Neutrophil (primary cell): ENCODE measurements around the gene APPBP2.

Experiments used
- H3K27ac ChIP-seq: fragments of 200-600 bp; sonication (generic); 2 replicates; pipeline ENCODE4 v1.5.1; 2016; ENCODE audit warnings: mild to moderate bottlenecking, moderate library complexity
- H3K27me3 ChIP-seq: fragments of 200-600 bp; sonication (generic); 2 replicates; pipeline ENCODE4 v1.6.0; 2016; ENCODE audit warnings: mild to moderate bottlenecking
- H3K36me3 ChIP-seq: fragments of 200-600 bp; sonication (generic); 2 replicates; pipeline ENCODE4 v1.5.1; 2017
- H3K4me1 ChIP-seq, 2 experiments: fragments of 200-600 bp in 1 of 2; sonication (generic) in 1 of 2; 1 replicate in 1 of 2; 2 replicates in 1 of 2; pipeline versions ENCODE4 v1.5.1 to v1.6.1; 2013 to 2016; ENCODE audit warnings: low read depth in 1 of 2, low read length in 1 of 2, mild to moderate bottlenecking in 1 of 2, moderate library complexity in 1 of 2; ENCODE audit not compliant: control insufficient read depth in 1 of 2, insufficient read depth in 1 of 2
- H3K4me3 ChIP-seq, 2 experiments: fragments of 200-600 bp in 1 of 2; sonication (generic) in 1 of 2; 1 replicate in 1 of 2; 2 replicates in 1 of 2; pipeline ENCODE4 v1.5.1; 2013 to 2016; ENCODE audit warnings: low read depth in 1 of 2, low read length in 1 of 2, mild to moderate bottlenecking in 1 of 2, moderate library complexity in 1 of 2
- H3K9me3 ChIP-seq: fragments of 200-600 bp; sonication (generic); 2 replicates; pipeline ENCODE4 v1.5.1; 2016
- TF ChIP-seq, protein P1 (sequence below): fragments of 200-600 bp; sonication (generic); IDR thresholded peaks from 2 replicates; pipeline ENCODE4 v1.5.1; 2016; ENCODE audit warnings: antibody characterized with exemption

The APPBP2 gene

DNA sequence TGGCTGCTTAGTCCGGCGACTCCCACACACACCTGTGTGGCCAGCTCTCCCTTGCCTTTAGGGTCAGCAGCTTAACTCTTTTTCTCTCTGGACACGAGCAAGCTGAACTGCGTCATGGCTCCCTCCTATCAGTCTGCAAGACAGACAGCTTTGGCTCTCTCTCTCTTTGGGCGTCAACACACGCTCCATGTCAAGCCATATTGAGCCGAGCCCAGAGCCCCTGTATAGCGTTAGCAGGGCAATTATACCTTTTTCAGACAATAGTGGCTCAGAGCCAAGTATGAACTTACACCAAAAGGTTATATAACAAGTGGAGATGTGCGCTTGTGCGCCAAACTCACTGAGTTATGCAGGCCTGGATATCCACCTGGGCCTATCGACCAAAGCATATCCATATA, 34.8 kb upstream of the APPBP2 start:
- Histone ChIP-seq H3K4me1 (no peaks in the 10 kb centered on the region), H3K27me3 (no peaks in the 10 kb centered on the region), H3K36me3 (no peaks in the 10 kb centered on the region), H3K4me3 (no peak overlapping the region), H3K27ac (no peak overlapping the region), H3K9me3 (no peaks in the 10 kb centered on the region)
- TF ChIP-seq, protein P1, sequence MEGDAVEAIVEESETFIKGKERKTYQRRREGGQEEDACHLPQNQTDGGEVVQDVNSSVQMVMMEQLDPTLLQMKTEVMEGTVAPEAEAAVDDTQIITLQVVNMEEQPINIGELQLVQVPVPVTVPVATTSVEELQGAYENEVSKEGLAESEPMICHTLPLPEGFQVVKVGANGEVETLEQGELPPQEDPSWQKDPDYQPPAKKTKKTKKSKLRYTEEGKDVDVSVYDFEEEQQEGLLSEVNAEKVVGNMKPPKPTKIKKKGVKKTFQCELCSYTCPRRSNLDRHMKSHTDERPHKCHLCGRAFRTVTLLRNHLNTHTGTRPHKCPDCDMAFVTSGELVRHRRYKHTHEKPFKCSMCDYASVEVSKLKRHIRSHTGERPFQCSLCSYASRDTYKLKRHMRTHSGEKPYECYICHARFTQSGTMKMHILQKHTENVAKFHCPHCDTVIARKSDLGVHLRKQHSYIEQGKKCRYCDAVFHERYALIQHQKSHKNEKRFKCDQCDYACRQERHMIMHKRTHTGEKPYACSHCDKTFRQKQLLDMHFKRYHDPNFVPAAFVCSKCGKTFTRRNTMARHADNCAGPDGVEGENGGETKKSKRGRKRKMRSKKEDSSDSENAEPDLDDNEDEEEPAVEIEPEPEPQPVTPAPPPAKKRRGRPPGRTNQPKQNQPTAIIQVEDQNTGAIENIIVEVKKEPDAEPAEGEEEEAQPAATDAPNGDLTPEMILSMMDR, result no peak

DNA sequence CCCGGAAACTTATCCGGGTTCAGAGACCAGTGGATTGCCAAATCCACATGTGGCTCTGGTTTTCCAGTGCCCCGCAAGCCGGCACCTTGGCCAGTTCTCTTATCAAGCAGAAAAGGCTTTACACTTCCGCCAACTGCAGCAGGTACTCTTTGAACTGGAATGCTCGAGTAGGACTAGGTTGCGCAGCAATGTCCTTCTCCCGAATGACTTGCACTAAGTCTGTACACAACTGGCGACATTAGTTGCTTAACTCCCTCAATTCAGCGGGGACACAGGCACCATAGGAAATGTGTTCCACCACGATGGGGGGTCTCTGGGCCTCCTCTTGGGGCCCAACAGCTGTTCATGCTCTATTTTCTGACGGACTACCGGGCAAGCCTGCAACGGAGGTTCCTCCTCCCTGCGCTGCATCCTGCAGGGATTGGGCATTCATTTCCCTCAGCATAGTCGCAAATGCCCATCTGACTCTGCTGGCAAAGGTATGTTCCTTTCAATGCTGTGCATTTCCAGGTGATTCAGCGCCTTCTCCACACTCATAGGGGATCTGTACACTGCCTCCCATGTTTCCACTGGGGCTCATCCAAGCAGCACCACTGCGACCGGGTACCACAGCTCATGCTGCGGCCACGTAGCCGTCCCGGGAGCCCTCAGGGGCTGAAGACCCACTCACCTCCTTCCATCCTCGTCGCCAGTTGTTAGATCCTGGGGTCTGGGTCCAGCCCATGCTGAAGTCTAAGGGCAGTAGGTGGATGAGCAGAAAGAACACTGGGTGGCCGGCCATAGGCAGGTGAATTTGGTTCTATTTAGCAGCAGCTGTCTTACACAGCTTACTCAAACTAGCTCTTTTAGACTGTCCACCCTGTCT, 34.2 kb upstream of the APPBP2 start:
- H3K4me1 ChIP-seq, result no peaks in the 10 kb centered on the region
- TF ChIP-seq, protein P1, result no peak
- no peaks in the 10 kb centered on the region for H3K9me3 ChIP-seq
- H3K27me3 ChIP-seq, result no peaks in the 10 kb centered on the region
- no peak overlapping the region for H3K27ac ChIP-seq
- H3K36me3 ChIP-seq, result no peaks in the 10 kb centered on the region
- H3K4me3 ChIP-seq, result no peak overlapping the region

DNA sequence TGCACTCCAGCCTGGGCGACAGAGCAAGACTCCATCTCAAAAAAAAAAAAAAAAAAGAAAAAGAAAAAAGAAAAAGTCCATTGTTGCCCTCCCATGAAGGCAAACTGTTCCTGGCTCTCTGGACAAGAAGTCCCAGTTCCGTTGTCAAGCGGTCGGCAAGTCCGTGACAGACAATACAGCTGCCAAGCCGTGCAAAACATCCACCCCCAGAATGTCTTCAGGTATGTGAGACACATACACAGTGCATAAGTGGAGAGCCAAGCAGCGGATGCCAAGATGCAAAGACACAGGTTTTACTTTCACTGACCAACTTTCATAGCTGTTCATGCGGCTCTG, 33.6 kb upstream of the APPBP2 start:
- TF ChIP-seq, protein P1, result no peak
- Histone ChIP-seq H3K27me3 (no peaks in the 10 kb centered on the region), H3K27ac (no peak overlapping the region), H3K9me3 (no peaks in the 10 kb centered on the region), H3K36me3 (no peaks in the 10 kb centered on the region), H3K4me1 (no peaks in the 10 kb centered on the region), H3K4me3 (no peak overlapping the region)

DNA sequence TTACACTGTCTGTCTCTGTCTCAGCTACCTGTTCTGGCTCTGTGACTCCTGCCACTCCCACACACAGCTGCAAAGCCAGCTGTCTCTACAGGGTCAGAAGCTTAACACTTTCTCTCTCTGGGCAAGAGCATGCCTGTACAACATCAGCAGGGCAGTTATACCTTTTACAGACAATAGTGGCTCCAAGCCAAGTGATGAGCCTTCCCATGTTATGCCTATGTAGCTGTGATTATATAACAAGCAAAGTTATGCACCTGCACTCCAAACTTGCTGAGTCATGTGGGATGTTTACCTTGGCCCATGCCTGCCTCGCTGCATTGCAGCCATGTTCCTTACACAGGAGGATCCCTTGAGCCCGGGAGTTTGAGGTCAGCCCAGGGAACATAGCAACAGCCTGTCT, 31.8 kb upstream of the APPBP2 start:
- Histone ChIP-seq H3K27ac (no peak overlapping the region), H3K4me3 (no peak overlapping the region), H3K27me3 (no peaks in the 10 kb centered on the region), H3K36me3 (no peaks in the 10 kb centered on the region), H3K4me1 (no peaks in the 10 kb centered on the region), H3K9me3 (no peaks in the 10 kb centered on the region)
- TF ChIP-seq, protein P1, result no peak

DNA sequence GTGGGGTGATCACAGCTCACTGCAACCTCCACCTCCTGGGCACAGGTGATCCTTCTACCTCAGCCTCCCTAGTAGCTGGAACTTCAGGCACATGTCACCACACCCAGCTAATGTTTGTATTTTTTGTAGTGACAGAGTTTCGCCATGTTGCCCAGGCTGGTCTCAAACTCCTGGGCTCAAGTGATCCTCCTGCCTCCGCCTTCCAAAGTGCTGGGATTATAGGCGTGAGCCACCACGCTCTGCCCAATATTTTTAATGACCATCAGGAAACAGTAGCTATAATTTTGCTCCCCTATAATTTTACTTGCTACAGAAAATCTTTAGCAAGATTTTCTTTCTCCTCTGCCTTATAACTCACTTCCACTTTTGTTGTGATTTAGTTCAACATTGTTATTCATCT, 29.7 kb upstream of the APPBP2 start:
- no peak overlapping the region for H3K4me3 ChIP-seq
- TF ChIP-seq, protein P1, result no peak
- H3K36me3 ChIP-seq, result no peaks in the 10 kb centered on the region

More for the DNA sequence above, 29.7 kb upstream of the APPBP2 start:
- no peaks in the 10 kb centered on the region for H3K27me3 ChIP-seq
- H3K27ac ChIP-seq, result no peak overlapping the region
- H3K4me1 ChIP-seq, result no peaks in the 10 kb centered on the region
- no peaks in the 10 kb centered on the region for H3K9me3 ChIP-seq
